ENCODE data around the gene PLAC8.
A peak's percentile ranks its signal among the peaks of the same experiment; 100 is the strongest.
"Not testable (repeated sequence)": the region's sequence is repeated elsewhere in the genome, so short reads cannot be mapped to it uniquely, and the experiment has no call there.

Gene PLAC8

GRCh38 chr4:83075311-83076095 lies 39.0 kb downstream of the PLAC8 start:
- H2BK5ac ChIP-seq (ENCODE audit: low read depth, low read length, poor library complexity, severe bottlenecking) = no peak overlapping the region
- H2AFZ ChIP-seq (ENCODE audit: low read depth, low read length) = no peak overlapping the region
- H3K4me2 ChIP-seq (ENCODE audit: low read length, poor library complexity, severe bottlenecking) = no peak overlapping the region
- H2BK120ac ChIP-seq (ENCODE audit: low read depth, low read length) = no peak overlapping the region
- peak overlapping the region; percentile 70 for H3K27ac ChIP-seq (ENCODE audit: low read length, poor library complexity, severe bottlenecking)
- H4K91ac ChIP-seq (ENCODE audit: low read length) = no peak overlapping the region
- 60% methylated on average over 1 of the region's 4 CpGs for WGBS
- H2AK5ac ChIP-seq (ENCODE audit: low read length, severe bottlenecking) = no peak overlapping the region
- no peaks in the 10 kb centered on the region for H3K9me3 ChIP-seq (ENCODE audit: control insufficient read depth, low read length)
- H3K4me1 ChIP-seq (ENCODE audit: control insufficient read depth, insufficient read depth, low read depth, low read length) = peaks cover 4% of the 10 kb centered on the region
- H3K23ac ChIP-seq (ENCODE audit: low read length in 2 of 2) = no peak overlapping the region
- H3K4me3 ChIP-seq (ENCODE audit: insufficient read depth in 1 of 2, low read depth in 1 of 2, low read length in 2 of 2) = peak overlapping the region in 1 of 2 experiments; percentile 34
- H3K79me1 ChIP-seq (replicated peaks; ENCODE audit: low read length, poor library complexity, severe bottlenecking) = no peaks in the 10 kb centered on the region
- peak; percentile 85 for DNase-seq
- H3K27me3 ChIP-seq (ENCODE audit: control insufficient read depth in 1 of 2, insufficient read depth in 1 of 2, low read length in 2 of 2) = no peaks in the 10 kb centered on the region
- H2BK15ac ChIP-seq (ENCODE audit: low read depth, poor library complexity, severe bottlenecking) = no peak overlapping the region
- no peak overlapping the region for H3K14ac ChIP-seq (ENCODE audit: low read length in 2 of 2)
- peaks cover 8 to 32% of the 10 kb centered on the region in 2 experiments for H3K36me3 ChIP-seq (ENCODE audit: control insufficient read depth in 1 of 2, insufficient read depth in 2 of 2, low read depth in 1 of 2, low read length in 2 of 2)
- no peak overlapping the region for H3K4ac ChIP-seq (ENCODE audit: low read depth in 1 of 2, low read length in 2 of 2)
- peak overlapping the region; percentile 42 for H3K9ac ChIP-seq (ENCODE audit: low read length)
- no peak overlapping the region for H4K8ac ChIP-seq (ENCODE audit: low read length)
- no peak overlapping the region for H2BK12ac ChIP-seq (ENCODE audit: low read length in 2 of 2)
- no peak overlapping the region for H3K18ac ChIP-seq (ENCODE audit: low read depth in 1 of 2, low read length in 2 of 2)

DNA sequence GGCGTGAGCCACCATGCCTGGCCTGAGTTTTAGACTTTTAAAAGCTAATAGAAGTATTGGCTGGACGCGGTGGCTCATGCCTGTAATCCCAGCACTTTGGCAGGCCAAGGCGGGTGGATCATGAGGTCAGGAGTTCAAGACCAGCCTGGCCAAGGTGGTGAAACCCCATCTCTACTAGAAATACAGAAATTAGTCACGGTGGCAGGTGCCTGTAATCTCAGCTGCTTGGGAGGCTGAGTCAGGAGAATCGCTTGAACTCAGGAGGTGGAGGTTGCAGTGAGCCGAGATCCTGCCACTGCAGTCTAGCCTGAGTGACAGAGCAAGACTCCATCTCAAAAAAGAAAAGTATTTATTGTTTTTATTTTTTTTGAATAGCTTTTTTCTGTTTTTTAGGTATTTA lies 39.7 kb downstream of the PLAC8 start:
- peak overlapping the region; percentile 11 to 52 for H2BK12ac ChIP-seq (ENCODE audit: low read length in 2 of 2)
- H3K23ac ChIP-seq (ENCODE audit: low read length in 2 of 2); H3K14ac ChIP-seq (ENCODE audit: low read length in 2 of 2); H2BK5ac ChIP-seq (ENCODE audit: low read depth, low read length, poor library complexity, severe bottlenecking); H2BK15ac ChIP-seq (ENCODE audit: low read depth, poor library complexity, severe bottlenecking); H3K79me1 ChIP-seq (replicated peaks; ENCODE audit: low read length, poor library complexity, severe bottlenecking); H3K27ac ChIP-seq (ENCODE audit: low read length, poor library complexity, severe bottlenecking); H2AFZ ChIP-seq (ENCODE audit: low read depth, low read length); H2AK5ac ChIP-seq (ENCODE audit: low read length, severe bottlenecking); DNase-seq; H3K4me2 ChIP-seq (ENCODE audit: low read length, poor library complexity, severe bottlenecking); H4K91ac ChIP-seq (ENCODE audit: low read length); H4K8ac ChIP-seq (ENCODE audit: low read length); H3K18ac ChIP-seq (ENCODE audit: low read depth in 1 of 2, low read length in 2 of 2); H3K9me3 ChIP-seq (ENCODE audit: control insufficient read depth, low read length); H3K4me3 ChIP-seq (ENCODE audit: insufficient read depth in 1 of 2, low read depth in 1 of 2, low read length in 2 of 2); H3K27me3 ChIP-seq (ENCODE audit: control insufficient read depth in 1 of 2, insufficient read depth in 1 of 2, low read length in 2 of 2); H2BK120ac ChIP-seq (ENCODE audit: low read depth, low read length); H3K4me1 ChIP-seq (ENCODE audit: control insufficient read depth, insufficient read depth, low read depth, low read length): not testable (repeated sequence)
- H3K36me3 ChIP-seq (ENCODE audit: control insufficient read depth in 1 of 2, insufficient read depth in 2 of 2, low read depth in 1 of 2, low read length in 2 of 2) = peaks cover 8 to 37% of the 10 kb centered on the region in 2 experiments
- WGBS = 80% methylated on average over 6 of the region's 7 CpGs
- peak overlapping the region in 1 of 2 experiments; percentile 41 for H3K4ac ChIP-seq (ENCODE audit: low read depth in 1 of 2, low read length in 2 of 2)
- peak overlapping the region; percentile 42 for H3K9ac ChIP-seq (ENCODE audit: low read length)

DNA sequence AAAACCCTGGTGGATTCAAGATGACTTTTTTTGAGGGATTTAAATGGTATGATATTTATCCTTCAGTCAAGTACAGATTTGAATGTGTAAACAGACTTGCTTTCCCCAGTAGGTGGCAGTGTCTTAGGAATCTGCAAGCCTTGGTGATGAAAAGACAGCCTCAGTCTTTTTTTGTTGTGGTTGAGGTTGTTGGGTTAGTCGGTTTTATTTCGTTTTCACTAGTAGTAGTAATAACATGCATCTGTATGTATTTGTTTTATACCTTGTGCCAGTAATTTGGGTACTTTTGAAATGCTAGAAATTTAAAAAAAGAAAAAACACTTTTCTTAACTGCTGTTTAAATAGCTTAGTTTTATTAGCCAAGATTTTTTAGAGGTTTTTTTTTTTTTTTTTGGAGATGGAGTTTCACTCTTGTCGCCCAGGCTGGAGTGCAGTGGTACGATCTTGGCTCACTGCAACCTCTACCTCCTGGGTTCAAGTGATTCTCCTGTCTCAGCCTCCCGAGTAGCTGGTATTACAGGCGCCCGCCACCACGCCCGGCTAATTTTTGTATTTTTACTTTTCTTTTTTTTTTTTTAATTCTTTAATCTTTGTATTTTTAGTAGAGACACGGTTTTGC lies 40.3 kb downstream of the PLAC8 start:
- Histone ChIP-seq H4K91ac (ENCODE audit: low read length) (no peak overlapping the region), H3K14ac (ENCODE audit: low read length in 2 of 2) (no peak overlapping the region), H2AK5ac (ENCODE audit: low read length, severe bottlenecking) (no peak overlapping the region), H2AFZ (ENCODE audit: low read depth, low read length) (no peak overlapping the region), H3K4ac (ENCODE audit: low read depth in 1 of 2, low read length in 2 of 2) (no peak overlapping the region), H4K8ac (ENCODE audit: low read length) (no peak overlapping the region), H3K27me3 (ENCODE audit: control insufficient read depth in 1 of 2, insufficient read depth in 1 of 2, low read length in 2 of 2) (no peaks in the 10 kb centered on the region), H2BK15ac (ENCODE audit: low read depth, poor library complexity, severe bottlenecking) (no peak overlapping the region), H3K4me1 (ENCODE audit: control insufficient read depth, insufficient read depth, low read depth, low read length) (peaks cover 4% of the 10 kb centered on the region), H3K4me2 (ENCODE audit: low read length, poor library complexity, severe bottlenecking) (no peak overlapping the region), H2BK5ac (ENCODE audit: low read depth, low read length, poor library complexity, severe bottlenecking) (no peak overlapping the region), H2BK12ac (ENCODE audit: low read length in 2 of 2) (no peak overlapping the region), H2BK120ac (ENCODE audit: low read depth, low read length) (no peak overlapping the region), H3K9ac (ENCODE audit: low read length) (no peak overlapping the region), H3K23ac (ENCODE audit: low read length in 2 of 2) (no peak overlapping the region), H3K4me3 (ENCODE audit: insufficient read depth in 1 of 2, low read depth in 1 of 2, low read length in 2 of 2) (no peak overlapping the region), H3K18ac (ENCODE audit: low read depth in 1 of 2, low read length in 2 of 2) (no peak overlapping the region), H3K79me1 (replicated peaks; ENCODE audit: low read length, poor library complexity, severe bottlenecking) (no peaks in the 10 kb centered on the region), H3K9me3 (ENCODE audit: control insufficient read depth, low read length) (no peaks in the 10 kb centered on the region), H3K36me3 (ENCODE audit: control insufficient read depth in 1 of 2, insufficient read depth in 2 of 2, low read depth in 1 of 2, low read length in 2 of 2) (peaks cover 8 to 43% of the 10 kb centered on the region in 2 experiments), H3K27ac (ENCODE audit: low read length, poor library complexity, severe bottlenecking) (no peak overlapping the region)
- DNase-seq = peak; percentile 82
- 100% methylated on average over 1 of the region's 10 CpGs for WGBS

GRCh38 chr4:83071116-83071515 lies 43.4 kb downstream of the PLAC8 start:
- Histone ChIP-seq H3K18ac (ENCODE audit: low read depth in 1 of 2, low read length in 2 of 2) (peak overlapping the region; percentile 50 to 87), H2BK15ac (ENCODE audit: low read depth, poor library complexity, severe bottlenecking) (no peak overlapping the region), H3K9me3 (ENCODE audit: control insufficient read depth, low read length) (no peaks in the 10 kb centered on the region), H2BK120ac (ENCODE audit: low read depth, low read length) (no peak overlapping the region), H2AFZ (ENCODE audit: low read depth, low read length) (no peak overlapping the region), H4K8ac (ENCODE audit: low read length) (peak overlapping the region; percentile 5), H3K27me3 (ENCODE audit: control insufficient read depth in 1 of 2, insufficient read depth in 1 of 2, low read length in 2 of 2) (no peaks in the 10 kb centered on the region), H3K27ac (ENCODE audit: low read length, poor library complexity, severe bottlenecking) (no peak overlapping the region), H3K14ac (ENCODE audit: low read length in 2 of 2) (no peak overlapping the region), H3K4ac (ENCODE audit: low read depth in 1 of 2, low read length in 2 of 2) (no peak overlapping the region), H3K36me3 (ENCODE audit: control insufficient read depth in 1 of 2, insufficient read depth in 2 of 2, low read depth in 1 of 2, low read length in 2 of 2) (peaks cover 8 to 65% of the 10 kb centered on the region in 2 experiments), H4K91ac (ENCODE audit: low read length) (peak overlapping the region; percentile 9), H3K79me1 (replicated peaks; ENCODE audit: low read length, poor library complexity, severe bottlenecking) (no peaks in the 10 kb centered on the region), H3K9ac (ENCODE audit: low read length) (no peak overlapping the region), H3K23ac (ENCODE audit: low read length in 2 of 2) (no peak overlapping the region), H2BK5ac (ENCODE audit: low read depth, low read length, poor library complexity, severe bottlenecking) (no peak overlapping the region), H2BK12ac (ENCODE audit: low read length in 2 of 2) (peak overlapping the region in 1 of 2 experiments; percentile 97), H2AK5ac (ENCODE audit: low read length, severe bottlenecking) (no peak overlapping the region), H3K4me2 (ENCODE audit: low read length, poor library complexity, severe bottlenecking) (no peak overlapping the region), H3K4me1 (ENCODE audit: control insufficient read depth, insufficient read depth, low read depth, low read length) (peaks cover 5% of the 10 kb centered on the region), H3K4me3 (ENCODE audit: insufficient read depth in 1 of 2, low read depth in 1 of 2, low read length in 2 of 2) (no peak overlapping the region)
- DNase-seq = peak; percentile 63
- WGBS = 33% methylated on average over 1 of the region's 1 CpG
